GM21737 (cell line): ENCODE measurements around the gene KIZ.

Source experiments
- ATAC-seq: cut with Tn5 transposase; IDR thresholded peaks from one replicate; pipeline ENCODE4 v1.9.1; 2021; ENCODE audit warnings: mild to moderate bottlenecking, moderate library complexity; ENCODE audit not compliant: unreplicated experiment

Gene KIZ

DNA sequence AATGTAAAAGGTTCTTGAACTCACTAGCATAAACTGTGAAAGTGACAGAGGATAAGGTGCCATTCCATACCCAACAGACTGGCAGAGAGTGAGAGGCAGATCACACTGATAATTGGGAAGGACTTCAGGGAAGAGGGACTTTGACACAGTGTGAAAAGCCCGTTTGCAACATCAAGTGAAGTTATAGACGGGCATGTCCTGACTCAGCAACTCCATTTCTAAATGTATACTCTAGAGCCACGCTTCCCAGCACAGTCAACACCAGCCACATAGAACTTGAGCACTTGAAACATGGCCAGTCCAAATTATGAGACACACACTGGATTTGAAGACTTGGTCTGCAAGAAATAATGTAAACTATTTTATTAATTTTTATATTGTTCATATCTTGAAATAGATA, 131.3 kb downstream of the KIZ start:
- ATAC-seq, result no peak

- ATAC-seq, result no peak
Measured at GRCh38 chr20:21258411-21258810, 132.5 kb downstream of the KIZ start.

DNA sequence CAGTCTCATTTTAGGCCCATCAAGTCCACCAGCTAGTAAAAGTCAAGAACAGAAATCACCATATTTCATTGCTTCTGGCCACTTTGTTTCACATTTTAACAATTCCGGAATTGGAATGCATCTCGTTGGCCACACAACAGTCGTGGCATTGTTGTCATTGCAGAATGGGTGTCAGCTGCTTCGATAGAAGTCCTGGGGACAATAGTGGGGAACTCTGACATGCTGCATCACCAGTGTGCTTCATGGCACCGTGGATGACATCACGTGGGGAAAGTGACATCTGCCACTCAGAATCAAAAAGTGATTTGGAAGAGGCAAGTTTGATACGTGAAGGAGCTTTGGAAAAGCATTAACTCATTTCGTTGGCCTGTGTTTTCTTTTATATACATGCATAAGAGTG, 133.5 kb downstream of the KIZ start:
- ATAC-seq, result no peak

GRCh38 chr20:21262812-21263211, 136.9 kb downstream of the KIZ start:
- no peak for ATAC-seq

GRCh38 chr20:21265261-21266190, 139.6 kb downstream of the KIZ start:
- ATAC-seq, result no peak

GRCh38 chr20:21266191-21266536, 140.3 kb downstream of the KIZ start:
- no peak for ATAC-seq

- no peak for ATAC-seq
Measured at GRCh38 chr20:21269772-21270171, 143.9 kb downstream of the KIZ start.

DNA sequence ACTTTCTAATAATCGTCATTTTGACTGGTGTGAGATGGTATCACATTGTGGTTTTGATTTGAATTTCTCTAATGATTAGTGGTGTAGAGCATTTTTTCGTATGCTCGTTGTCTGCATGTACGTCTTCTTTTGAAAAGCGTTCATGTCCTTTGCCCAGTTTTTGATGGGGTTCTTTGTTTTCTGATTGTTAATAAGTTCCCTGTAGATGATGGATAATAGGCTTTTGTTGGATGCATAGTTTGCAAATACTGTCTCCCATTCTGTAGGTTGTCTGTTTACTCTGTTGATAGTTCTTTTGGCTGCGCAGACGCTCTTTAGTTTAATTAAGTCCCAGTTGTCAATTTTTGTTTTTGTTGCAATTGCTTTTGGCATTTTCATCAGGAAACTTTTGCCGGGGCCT, 144.9 kb downstream of the KIZ start:
- no peak for ATAC-seq

DNA sequence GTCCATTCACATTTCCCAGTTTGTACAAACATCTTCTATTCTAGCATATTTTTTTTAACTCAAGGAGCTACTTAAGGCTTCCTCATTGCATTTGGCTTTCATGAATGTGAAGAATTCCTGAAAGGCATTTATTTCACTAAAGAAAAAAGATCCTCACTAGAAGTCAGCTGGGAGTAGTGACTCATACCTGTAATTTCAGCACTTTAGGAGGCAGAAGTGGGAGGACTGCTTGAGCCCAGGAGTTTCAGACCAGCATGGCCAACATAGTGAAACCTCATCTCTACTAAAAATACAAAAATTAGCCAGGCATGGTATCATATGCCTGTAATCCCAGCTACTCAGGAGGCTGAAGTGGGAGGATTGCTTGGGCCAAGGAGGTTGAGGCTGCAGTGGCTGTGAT, 146.4 kb downstream of the KIZ start:
- ATAC-seq, result no peak

DNA sequence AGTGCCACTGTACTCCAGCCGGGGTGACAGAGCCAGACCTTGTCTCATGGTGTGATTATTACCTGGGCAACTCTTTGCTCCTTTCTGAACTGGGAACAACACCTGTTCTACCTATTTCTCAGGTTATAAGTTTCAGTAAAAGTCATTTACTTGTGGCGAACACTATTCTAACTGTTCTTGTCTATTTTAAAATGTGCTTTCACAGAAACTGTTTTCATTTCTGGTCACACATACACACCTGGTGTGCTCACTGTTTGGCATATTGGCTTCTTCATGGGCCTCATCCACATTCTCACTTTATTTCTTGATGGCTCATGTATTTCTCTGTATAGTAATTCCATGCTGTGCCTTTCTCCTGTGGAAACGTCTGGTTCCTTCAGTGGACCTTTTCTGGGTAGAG, 146.8 kb downstream of the KIZ start:
- no peak for ATAC-seq

DNA sequence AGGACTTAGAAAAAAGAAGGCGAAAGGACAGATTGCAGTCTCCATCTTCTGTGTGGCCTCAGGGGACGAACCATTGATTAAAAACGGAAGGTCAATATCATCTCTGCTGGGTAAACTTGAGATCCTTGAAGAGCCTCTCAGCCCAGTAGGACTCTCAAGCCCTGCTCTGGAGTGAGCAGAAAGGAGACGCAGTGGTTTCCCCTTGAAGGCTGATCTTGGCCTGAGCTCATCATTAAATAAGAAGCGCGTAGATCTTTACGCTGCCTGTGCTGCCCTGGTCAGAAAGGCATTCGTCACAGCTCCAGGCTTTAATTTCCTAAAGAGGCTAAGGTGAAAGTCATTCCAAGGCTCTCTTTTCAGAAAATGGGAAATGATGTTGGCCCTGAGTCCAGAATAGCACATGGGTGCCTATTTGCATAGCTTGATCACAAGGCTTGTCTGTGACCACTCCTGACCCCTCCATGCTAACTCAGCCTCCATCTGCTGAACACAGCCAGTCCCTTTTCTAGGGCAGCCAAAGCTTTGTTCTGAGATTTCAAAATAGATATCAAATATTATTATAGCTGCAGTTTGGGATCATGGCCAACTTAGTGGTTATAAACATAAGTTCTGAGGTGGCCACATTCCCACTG, 148.0 kb downstream of the KIZ start:
- ATAC-seq, result no peak

- no peak for ATAC-seq
Measured at GRCh38 chr20:21278829-21279228, 152.9 kb downstream of the KIZ start.

- ATAC-seq, result no peak
Measured at GRCh38 chr20:21279706-21280521, 154.0 kb downstream of the KIZ start.

- ATAC-seq, result no peak
Measured at GRCh38 chr20:21280522-21281016, 154.7 kb downstream of the KIZ start.

- no peak for ATAC-seq
Measured at GRCh38 chr20:21286775-21287174, 160.9 kb downstream of the KIZ start.

GRCh38 chr20:21288587-21289370, 162.9 kb downstream of the KIZ start:
- no peak for ATAC-seq

GRCh38 chr20:21289651-21290050, 163.8 kb downstream of the KIZ start:
- no peak for ATAC-seq

DNA sequence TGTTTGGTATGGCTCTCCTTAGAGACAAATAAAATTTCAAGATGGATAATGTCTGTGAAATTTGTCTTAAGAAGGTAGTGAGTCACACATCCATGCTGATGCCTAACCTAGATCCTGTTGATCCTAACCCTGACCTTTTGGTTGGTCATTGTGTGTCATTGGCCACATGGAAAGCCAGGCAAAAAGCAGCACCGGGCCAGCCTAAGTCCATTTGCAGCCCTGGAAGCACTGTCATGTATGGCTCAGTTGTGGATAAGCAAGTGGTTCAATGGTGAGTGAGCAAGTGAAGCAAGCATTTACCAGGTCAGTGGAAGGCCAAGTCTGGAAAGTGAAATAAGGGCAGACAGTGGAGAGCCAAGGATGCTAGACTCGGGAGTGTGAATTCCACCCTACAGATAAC, 165.1 kb downstream of the KIZ start:
- no peak for ATAC-seq

DNA sequence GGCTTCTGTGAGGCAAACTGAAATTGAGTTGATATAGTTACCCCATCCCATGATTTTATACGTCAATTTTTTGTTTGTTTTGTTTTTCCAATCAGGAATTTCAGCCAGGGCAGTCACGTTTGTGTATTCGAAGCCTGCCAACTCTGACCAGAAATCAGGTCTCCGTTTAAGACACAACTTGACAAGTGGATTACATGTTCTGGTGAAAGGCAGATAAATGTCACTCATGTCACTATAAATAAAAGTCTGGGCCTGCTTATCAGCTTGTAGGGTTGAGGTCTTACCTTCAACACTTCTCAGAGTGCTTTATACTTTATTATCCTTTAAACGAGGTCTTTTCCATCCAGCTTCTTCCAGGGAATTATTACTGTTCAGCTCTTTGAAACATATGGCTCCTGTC, 168.9 kb downstream of the KIZ start:
- ATAC-seq, result no peak
